GM23248 (cell line): ENCODE measurements around the gene DENND1A. TPM values are rescaled to one million over a fixed set of nuclear protein-coding genes. Genes with fewer than 3 reads are reported as not detected.

Experiments used
- DNase-seq: peaks from one replicate; pipeline ENCODE4 v3.0.0-alpha.2; 2015
- H2AFZ ChIP-seq: fragments of 200-600 bp; sonication (generic); 2 replicates; pipeline ENCODE4 v1.6.1; 2016; ENCODE audit warnings: antibody characterized with exemption
- H3F3A ChIP-seq: fragments of 200-600 bp; sonication (generic); 2 replicates; pipeline ENCODE4 v1.6.1; 2016; ENCODE audit warnings: mild to moderate bottlenecking, antibody characterized with exemption, mixed run types; ENCODE audit not compliant: insufficient read depth
- H3K27ac ChIP-seq: fragments of 200-600 bp; sonication (generic); 2 replicates; pipeline ENCODE4 v1.5.1; 2016; ENCODE audit warnings: mild to moderate bottlenecking
- H3K27me3 ChIP-seq: fragments of 200-600 bp; sonication (generic); replicated peaks from 2 replicates; pipeline ENCODE4 v1.6.1; 2016; ENCODE audit warnings: mild to moderate bottlenecking; ENCODE audit not compliant: insufficient read depth
- H3K36me3 ChIP-seq: fragments of 200-600 bp; sonication (generic); 2 replicates; pipeline ENCODE4 v1.6.1; 2016; ENCODE audit warnings: low read depth, mild to moderate bottlenecking
- H3K4me1 ChIP-seq: fragments of 200-600 bp; sonication (generic); 2 replicates; pipeline ENCODE4 v1.6.1; 2016; ENCODE audit warnings: mild to moderate bottlenecking; ENCODE audit not compliant: insufficient read depth
- H3K4me2 ChIP-seq: fragments of 200-600 bp; sonication (generic); one replicate; pipeline ENCODE4 v1.6.1; 2016; ENCODE audit warnings: mild to moderate bottlenecking; ENCODE audit not compliant: unreplicated experiment
- H3K4me3 ChIP-seq: fragments of 200-600 bp; sonication (generic); 2 replicates; pipeline ENCODE4 v1.5.1; 2016; ENCODE audit warnings: mild to moderate bottlenecking
- H3K79me2 ChIP-seq: fragments of 200-600 bp; sonication (generic); 2 replicates; pipeline ENCODE4 v1.6.1; 2016; ENCODE audit warnings: mild to moderate bottlenecking; ENCODE audit not compliant: insufficient read depth
- H3K9ac ChIP-seq: fragments of 200-600 bp; sonication (generic); 2 replicates; pipeline ENCODE4 v1.6.1; 2016; ENCODE audit warnings: mild to moderate bottlenecking
- H3K9me2 ChIP-seq: fragments of 200-600 bp; sonication (generic); 2 replicates; pipeline ENCODE4 v1.6.1; 2016; ENCODE audit warnings: mixed run types, mild to moderate bottlenecking, moderate library complexity; ENCODE audit not compliant: insufficient read depth
- H3K9me3 ChIP-seq: fragments of 200-600 bp; sonication (generic); one replicate; pipeline ENCODE4 v1.6.1; 2017; ENCODE audit warnings: low read depth
- H4K20me1 ChIP-seq: fragments of 200-600 bp; sonication (generic); 2 replicates; pipeline ENCODE4 v1.6.0; 2016; ENCODE audit not compliant: insufficient read depth
- EZH2 ChIP-seq: fragments of 200-600 bp; sonication (generic); IDR thresholded peaks from 2 replicates; pipeline ENCODE4 v1.6.1; 2018; ENCODE audit warnings: antibody characterized with exemption, mild to moderate bottlenecking; ENCODE audit not compliant: insufficient read depth, poor library complexity, severe bottlenecking
- EZH2phosphoT487 ChIP-seq: fragments of 200-600 bp; sonication (generic); IDR thresholded peaks from 2 replicates; pipeline ENCODE4 v1.6.1; 2018; ENCODE audit warnings: antibody characterized with exemption, moderate library complexity, mild to moderate bottlenecking, low read depth; ENCODE audit not compliant: insufficient read depth
- WGBS, 2 experiments: methylation state at CpG; one replicate each; pipeline ENCODE4 v1.1.6; 2015 to 2017; ENCODE audit warnings: low lambda C conversion rate in 2 of 2, low coverage in 1 of 2; ENCODE audit errors: missing lambda C conversion rate in 2 of 2; 5-methylcytosine and 5-hydroxymethylcytosine counted together
- in situ Hi-C: fragments of 300-500 bp; cut with MboI; formaldehyde crosslinking; loops from 2 replicates; pipeline ENCODE4 v1.15.0; 2020
- polyA plus RNA-seq: library from polyadenylated mRNA; unstranded; fragments of >200 nt; fragmentation: Nextera tagmentation; extraction: Ambion mirVana; gene quantifications from 2 replicates; pipeline ENCODE4 v1.2.1, GENCODE V29; 2016
- total RNA-seq: library from RNA; depleted of rRNA; stranded (reverse); fragments of >200 nt; shearing (Covaris generic); gene quantifications from 2 replicates; pipeline ENCODE4 v1.2.3, GENCODE V29; 2014

Gene DENND1A
- total and polyA plus RNA-seq, 2 experiments from 2014 or later = 13.2 to 16.4 TPM

GRCh38 chr9:123540457-123540856 lies 389.5 kb downstream of the DENND1A start:
- peaks cover 3% of the 10 kb centered on the region; the same call in 1 of the 2 replicates for H3F3A ChIP-seq
- in situ Hi-C loops = no loop called here
- 89 to 90% methylated on average over 3 of the region's 3 CpGs for WGBS, 2 experiments

DNA sequence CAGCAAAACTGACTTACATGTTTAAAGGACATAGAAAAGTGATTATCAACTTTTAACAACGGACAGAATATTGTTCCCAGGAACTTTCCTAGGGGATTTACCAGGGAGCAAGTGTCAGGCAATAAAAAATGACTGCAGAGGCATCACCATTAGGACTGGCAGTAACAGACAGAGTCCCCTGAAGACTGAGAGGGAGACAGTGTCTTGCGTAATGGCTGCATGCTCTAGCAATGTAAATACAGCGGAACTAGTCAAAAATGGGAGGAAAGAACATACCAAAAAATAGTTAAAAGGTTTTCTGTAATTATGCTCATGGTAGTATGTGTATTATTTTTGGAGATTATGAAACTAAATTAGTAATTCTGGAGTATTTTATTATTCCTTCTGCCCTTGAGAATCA lies 392.1 kb downstream of the DENND1A start:
- DNase-seq = no peak
- no peaks in the 10 kb centered on the region for H3K36me3 ChIP-seq
- H3K79me2 ChIP-seq = no peaks in the 10 kb centered on the region
- no peaks in the 10 kb centered on the region for H4K20me1 ChIP-seq
- H3K4me3 ChIP-seq = no peak overlapping the region
- peaks cover 3% of the 10 kb centered on the region; the same call in 1 of the 2 replicates for H3F3A ChIP-seq
- H3K9me2 ChIP-seq = no peaks in the 10 kb centered on the region
- no peak overlapping the region for H3K4me2 ChIP-seq
- TF ChIP-seq EZH2 (no peak), EZH2phosphoT487 (no peak)
- in situ Hi-C loops = no loop called here
- 71% methylated on average over 3 of the region's 3 CpGs for WGBS, 2 experiments
- H3K9ac ChIP-seq = no peak overlapping the region
- no peaks in the 10 kb centered on the region for H3K4me1 ChIP-seq
- H2AFZ ChIP-seq = no peak overlapping the region
- H3K27ac ChIP-seq = no peak overlapping the region
- no peaks in the 10 kb centered on the region for H3K27me3 ChIP-seq
- no peaks in the 10 kb centered on the region for H3K9me3 ChIP-seq

More at GRCh38 chr9:123540457-123540856, 389.5 kb downstream of the DENND1A start:
- Histone ChIP-seq H3K9ac (no peak overlapping the region), H3K9me2 (no peaks in the 10 kb centered on the region), H2AFZ (no peak overlapping the region), H3K9me3 (no peaks in the 10 kb centered on the region), H4K20me1 (no peaks in the 10 kb centered on the region), H3K27me3 (no peaks in the 10 kb centered on the region), H3K79me2 (no peaks in the 10 kb centered on the region), H3K4me1 (no peaks in the 10 kb centered on the region), H3K36me3 (no peaks in the 10 kb centered on the region), H3K4me3 (no peak overlapping the region), H3K4me2 (no peak overlapping the region), H3K27ac (no peak overlapping the region)
- no peak for DNase-seq
- TF ChIP-seq EZH2 = no peak
- no peak for TF ChIP-seq EZH2phosphoT487

- H3K4me3 ChIP-seq = no peak overlapping the region
- H3K27me3 ChIP-seq = no peaks in the 10 kb centered on the region
- no peaks in the 10 kb centered on the region for H3K4me1 ChIP-seq
- no peaks in the 10 kb centered on the region for H3F3A ChIP-seq
- no peaks in the 10 kb centered on the region for H3K36me3 ChIP-seq
- TF ChIP-seq EZH2 (no peak), EZH2phosphoT487 (no peak)
- in situ Hi-C loops = no loop called here
- no peak overlapping the region for H3K4me2 ChIP-seq
- no peak for DNase-seq
- H3K79me2 ChIP-seq = no peaks in the 10 kb centered on the region
- H4K20me1 ChIP-seq = no peaks in the 10 kb centered on the region
- H3K27ac ChIP-seq = no peak overlapping the region
- no peaks in the 10 kb centered on the region for H3K9me2 ChIP-seq
- 97 to 98% methylated on average over 6 of the region's 6 CpGs for WGBS, 2 experiments
- H2AFZ ChIP-seq = no peak overlapping the region
- H3K9ac ChIP-seq = no peak overlapping the region
- no peaks in the 10 kb centered on the region for H3K9me3 ChIP-seq
Measured at GRCh38 chr9:123536455-123536868, 393.5 kb downstream of the DENND1A start.

DNA sequence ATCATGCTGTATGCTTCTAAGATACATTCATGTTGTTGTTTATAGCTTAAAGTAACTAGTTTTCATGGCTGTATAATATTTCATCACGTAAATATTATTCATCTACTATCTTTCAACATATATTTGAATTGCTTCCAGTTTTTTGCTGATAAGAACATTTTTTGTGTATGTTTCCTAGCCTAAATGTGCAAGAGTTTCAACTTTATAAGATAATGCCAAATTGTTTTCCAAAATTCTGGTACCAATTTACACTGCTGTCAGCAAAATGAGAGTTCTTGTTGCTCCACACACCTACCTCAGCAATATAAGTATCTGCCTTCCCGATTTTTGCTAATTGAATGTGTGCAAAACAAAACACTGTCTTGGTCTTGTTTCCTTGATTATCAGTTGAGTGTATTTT lies 395.6 kb downstream of the DENND1A start:
- TF ChIP-seq EZH2 (no peak), EZH2phosphoT487 (no peak)
- Histone ChIP-seq H4K20me1 (no peaks in the 10 kb centered on the region), H3K9me3 (no peaks in the 10 kb centered on the region), H3K36me3 (peaks cover 7% of the 10 kb centered on the region; the same call in 1 of the 2 replicates), H2AFZ (no peak overlapping the region), H3K9ac (no peak overlapping the region), H3K4me1 (no peaks in the 10 kb centered on the region), H3K4me2 (no peak overlapping the region), H3K9me2 (no peaks in the 10 kb centered on the region), H3K4me3 (no peak overlapping the region), H3K27ac (no peak overlapping the region), H3K27me3 (no peaks in the 10 kb centered on the region), H3F3A (no peaks in the 10 kb centered on the region), H3K79me2 (no peaks in the 10 kb centered on the region)
- in situ Hi-C loops = no loop called here
- DNase-seq = no peak
- WGBS, 2 experiments = 95 to 97% methylated on average over 2 of the region's 2 CpGs

DNA sequence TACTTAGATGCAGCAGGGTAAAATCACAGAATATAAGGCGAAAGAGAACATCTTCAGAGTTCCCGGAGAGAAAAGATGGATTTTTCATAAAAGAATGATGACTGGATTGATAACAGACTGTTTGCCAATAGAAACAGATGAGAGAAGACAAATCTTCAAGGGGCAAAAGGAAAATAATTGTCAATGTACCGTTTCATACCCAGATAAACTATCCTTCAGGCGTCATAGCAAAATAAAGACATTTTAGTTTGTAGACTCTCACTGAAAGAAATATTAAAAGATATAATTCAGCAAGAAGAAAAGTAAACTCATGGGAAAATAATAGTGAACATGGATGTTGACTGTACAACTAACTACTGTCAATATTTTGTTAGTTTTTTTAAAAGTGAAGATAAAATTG lies 399.7 kb downstream of the DENND1A start:
- Histone ChIP-seq H3K27ac (no peak overlapping the region), H3K4me2 (no peak overlapping the region), H3K9me3 (no peaks in the 10 kb centered on the region), H3K36me3 (peaks cover 7% of the 10 kb centered on the region; the same call in 1 of the 2 replicates), H3K9ac (no peak overlapping the region), H4K20me1 (no peaks in the 10 kb centered on the region), H3K4me3 (no peak overlapping the region), H3K27me3 (no peaks in the 10 kb centered on the region), H3K79me2 (no peaks in the 10 kb centered on the region), H3F3A (no peaks in the 10 kb centered on the region), H3K9me2 (no peaks in the 10 kb centered on the region), H2AFZ (no peak overlapping the region), H3K4me1 (no peaks in the 10 kb centered on the region)
- 73% methylated on average over 4 of the region's 4 CpGs for WGBS, 2 experiments
- DNase-seq = no peak
- in situ Hi-C loops = no loop called here
- no peak for TF ChIP-seq EZH2
- TF ChIP-seq EZH2phosphoT487 = no peak
